Stomach smooth muscle (tissue), 2 donors: ENCODE data around the gene KLHL3.
A peak's percentile ranks its signal among the peaks of the same experiment; 100 is the strongest.

Source experiments
- H3K27ac ChIP-seq: one replicate; pipeline ENCODE4 v1.7.0; 2013; ENCODE audit warnings: mild to moderate bottlenecking, low read length, inconsistent platforms
- H3K27me3 ChIP-seq, 2 donors: one replicate each; pipeline ENCODE4 v1.7.0; 2013; ENCODE audit warnings: low read length in 2 of 2; ENCODE audit not compliant: insufficient read depth in 2 of 2, control insufficient read depth in 1 of 2
- H3K36me3 ChIP-seq, 2 donors: one replicate each; pipeline ENCODE4 v1.7.0; 2013; ENCODE audit warnings: low read length in 2 of 2; ENCODE audit not compliant: control insufficient read depth in 2 of 2, insufficient read depth in 2 of 2
- H3K4me1 ChIP-seq: one replicate; pipeline ENCODE4 v1.7.0; 2013; ENCODE audit warnings: low read length; ENCODE audit not compliant: control insufficient read depth, insufficient read depth
- H3K4me3 ChIP-seq, 2 donors: one replicate each; pipeline ENCODE4 v1.7.0; 2013; ENCODE audit warnings: low read length in 2 of 2
- H3K9ac ChIP-seq, 2 donors: one replicate each; pipeline ENCODE4 v1.7.0; 2013; ENCODE audit warnings: low read length in 2 of 2, mild to moderate bottlenecking in 1 of 2
- H3K9me3 ChIP-seq, 2 donors: one replicate each; pipeline ENCODE4 v1.7.0; 2013; ENCODE audit warnings: low read length in 2 of 2; ENCODE audit not compliant: control insufficient read depth in 2 of 2
- donor health status: healthy.
- donor health status: Pancreatic carcinoma.

Gene KLHL3

GRCh38 chr5:137741718-137742117, 5.8 kb upstream of the KLHL3 start:
- Histone ChIP-seq H3K27ac (no peak overlapping the region), H3K36me3 (no peaks in the 10 kb centered on the region), H3K4me3 (no peak overlapping the region), H3K27me3 (no peaks in the 10 kb centered on the region), H3K4me1 (peaks cover 3% of the 10 kb centered on the region), H3K9ac (no peak overlapping the region), H3K9me3 (no peaks in the 10 kb centered on the region)

- H3K4me3 ChIP-seq, result no peak overlapping the region
- H3K9me3 ChIP-seq, result no peaks in the 10 kb centered on the region
- H3K36me3 ChIP-seq, result no peaks in the 10 kb centered on the region
- no peak overlapping the region for H3K9ac ChIP-seq
- H3K27ac ChIP-seq, result no peak overlapping the region
- H3K4me1 ChIP-seq, result peaks cover 14% of the 10 kb centered on the region
- H3K27me3 ChIP-seq, result no peaks in the 10 kb centered on the region
Measured at GRCh38 chr5:137739737-137740136, 3.8 kb upstream of the KLHL3 start.

DNA sequence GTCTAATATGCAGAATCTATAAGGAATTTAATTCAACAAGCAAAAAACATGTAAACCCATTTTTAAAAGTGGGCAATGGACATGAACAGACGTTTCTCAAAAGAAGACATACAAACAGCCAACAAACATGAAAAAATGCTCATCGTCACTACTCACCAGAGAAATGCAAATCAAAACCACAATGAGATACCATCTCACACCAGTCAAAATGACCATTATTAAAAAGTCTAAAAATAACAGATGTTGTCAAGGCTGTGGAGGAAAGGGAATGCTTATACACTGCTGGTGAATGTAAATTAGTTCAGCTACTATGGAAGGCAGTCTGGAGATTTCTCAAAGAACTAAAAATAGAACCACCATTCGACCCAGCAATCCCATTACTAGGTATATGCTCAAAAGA, 3.1 kb upstream of the KLHL3 start:
- Histone ChIP-seq H3K9me3 (no peaks in the 10 kb centered on the region), H3K27ac (no peak overlapping the region), H3K4me1 (peaks cover 17% of the 10 kb centered on the region), H3K36me3 (no peaks in the 10 kb centered on the region), H3K4me3 (no peak overlapping the region), H3K27me3 (no peaks in the 10 kb centered on the region), H3K9ac (no peak overlapping the region)

GRCh38 chr5:137737349-137738131, 1.7 kb upstream of the KLHL3 start:
- H3K36me3 ChIP-seq, result no peaks in the 10 kb centered on the region
- no peak overlapping the region for H3K27ac ChIP-seq
- H3K4me1 ChIP-seq, result peaks cover 17% of the 10 kb centered on the region
- no peaks in the 10 kb centered on the region for H3K27me3 ChIP-seq
- no peaks in the 10 kb centered on the region for H3K9me3 ChIP-seq
- no peak overlapping the region for H3K4me3 ChIP-seq
- H3K9ac ChIP-seq, result no peak overlapping the region

- Histone ChIP-seq H3K27me3 (no peaks in the 10 kb centered on the region), H3K9me3 (no peaks in the 10 kb centered on the region), H3K36me3 (no peaks in the 10 kb centered on the region), H3K27ac (no peak overlapping the region), H3K4me3 (no peak overlapping the region), H3K9ac (peak overlapping the region in 1 of 2 donors; percentile 2), H3K4me1 (peaks cover 17% of the 10 kb centered on the region)
Measured at GRCh38 chr5:137736496-137736895, 607 bp upstream of the KLHL3 start.

DNA sequence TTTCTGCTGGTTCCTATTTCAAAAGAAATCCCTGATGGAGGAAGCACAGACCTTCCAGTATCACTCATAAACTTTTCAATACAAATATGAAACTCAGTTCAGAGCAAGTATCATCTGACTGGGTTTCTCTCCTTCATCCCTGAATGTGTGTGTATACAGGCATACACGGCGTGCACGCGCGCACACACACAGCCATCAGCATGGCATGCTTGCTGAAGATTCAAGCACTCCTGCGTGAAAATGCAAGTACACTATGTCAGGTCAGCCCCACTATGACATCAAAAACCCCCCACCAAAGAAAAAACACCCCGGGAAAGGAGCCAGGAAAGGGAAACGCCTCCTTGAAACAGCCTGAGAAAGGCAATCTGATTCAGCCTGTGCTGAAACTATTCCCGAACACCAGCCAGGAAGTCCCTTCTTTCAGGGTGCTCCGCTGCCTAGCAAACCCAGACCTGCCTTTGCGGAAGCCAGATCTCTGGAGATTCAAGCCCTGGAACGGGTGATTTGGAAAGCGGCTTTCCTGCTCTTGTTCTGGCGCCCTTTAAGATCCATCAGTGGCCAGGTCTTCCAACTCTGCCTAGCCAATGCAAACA, 831 bp downstream of the KLHL3 start:
- H3K27me3 ChIP-seq, result no peaks in the 10 kb centered on the region
- H3K4me1 ChIP-seq, result peaks cover 17% of the 10 kb centered on the region
- no peaks in the 10 kb centered on the region for H3K36me3 ChIP-seq
- peak overlapping the region; percentile 11 for H3K27ac ChIP-seq
- peak overlapping the region; percentile 31 to 55 for H3K9ac ChIP-seq
- peak overlapping the region; percentile 68 to 79 for H3K4me3 ChIP-seq
- no peaks in the 10 kb centered on the region for H3K9me3 ChIP-seq

DNA sequence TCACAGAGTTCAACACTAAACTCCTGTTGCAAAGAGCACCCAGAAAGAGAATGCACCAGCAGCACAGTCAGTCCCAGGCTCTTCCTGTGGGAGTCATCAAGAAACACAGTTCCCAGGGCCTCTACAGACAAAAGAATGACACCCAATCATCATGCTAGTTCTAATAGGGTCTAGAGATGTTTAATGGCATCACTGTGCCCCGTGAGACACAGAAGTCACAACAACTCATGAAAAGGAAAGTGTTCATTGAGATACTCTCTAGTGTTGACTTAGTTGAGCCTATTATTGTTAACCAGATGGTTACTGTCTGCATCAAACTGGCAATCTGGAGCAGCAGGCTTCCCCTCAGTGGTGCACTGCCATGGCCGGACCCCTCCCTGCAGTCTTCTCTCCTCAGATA, 1.6 kb downstream of the KLHL3 start:
- peak overlapping the region; percentile 68 to 79 for H3K4me3 ChIP-seq
- H3K36me3 ChIP-seq, result no peaks in the 10 kb centered on the region
- H3K9me3 ChIP-seq, result no peaks in the 10 kb centered on the region
- H3K4me1 ChIP-seq, result peaks cover 17% of the 10 kb centered on the region
- H3K27ac ChIP-seq, result peak overlapping the region; percentile 11
- H3K9ac ChIP-seq, result no peak overlapping the region
- H3K27me3 ChIP-seq, result no peaks in the 10 kb centered on the region

- Histone ChIP-seq H3K36me3 (no peaks in the 10 kb centered on the region), H3K4me1 (peaks cover 17% of the 10 kb centered on the region), H3K4me3 (peak overlapping the region in 1 of 2 donors; percentile 3), H3K9me3 (no peaks in the 10 kb centered on the region), H3K27me3 (no peaks in the 10 kb centered on the region), H3K9ac (no peak overlapping the region), H3K27ac (no peak overlapping the region)
Measured at GRCh38 chr5:137733922-137734321, 2.0 kb downstream of the KLHL3 start.

- Histone ChIP-seq H3K4me3 (no peak overlapping the region), H3K9ac (no peak overlapping the region), H3K36me3 (no peaks in the 10 kb centered on the region), H3K9me3 (no peaks in the 10 kb centered on the region), H3K4me1 (peaks cover 17% of the 10 kb centered on the region), H3K27me3 (no peaks in the 10 kb centered on the region), H3K27ac (no peak overlapping the region)
Measured at GRCh38 chr5:137733006-137733405, 2.9 kb downstream of the KLHL3 start.

- Histone ChIP-seq H3K9ac (no peak overlapping the region), H3K9me3 (no peaks in the 10 kb centered on the region), H3K36me3 (no peaks in the 10 kb centered on the region), H3K27me3 (no peaks in the 10 kb centered on the region), H3K27ac (no peak overlapping the region), H3K4me1 (peaks cover 14% of the 10 kb centered on the region), H3K4me3 (no peak overlapping the region)
Measured at GRCh38 chr5:137731176-137731575, 4.7 kb downstream of the KLHL3 start.

- H3K27ac ChIP-seq, result no peak overlapping the region
- H3K9ac ChIP-seq, result no peak overlapping the region
- H3K4me3 ChIP-seq, result no peak overlapping the region
- H3K36me3 ChIP-seq, result no peaks in the 10 kb centered on the region
- peaks cover 7% of the 10 kb centered on the region for H3K4me1 ChIP-seq
- no peaks in the 10 kb centered on the region for H3K27me3 ChIP-seq
- H3K9me3 ChIP-seq, result no peaks in the 10 kb centered on the region
Measured at GRCh38 chr5:137730336-137730735, 5.6 kb downstream of the KLHL3 start.
